WTC11 (cell line): Measurements from ENCODE around the gene ISG15.

Source experiments
- CREB1 ChIP-seq: sonication (generic); formaldehyde crosslinking; IDR thresholded peaks from 2 replicates; pipeline ENCODE4 v1.8.0; 2023; ENCODE audit warnings: mild to moderate bottlenecking, missing genetic modification reagents
- TF ChIP-seq, protein P1 (sequence below): fragments of 200-600 bp; IDR thresholded peaks from 2 replicates; pipeline ENCODE4 v1.8.0; 2022; ENCODE audit warnings: antibody characterized with exemption

- no peak for TF ChIP-seq CREB1
- TF ChIP-seq, protein P1, sequence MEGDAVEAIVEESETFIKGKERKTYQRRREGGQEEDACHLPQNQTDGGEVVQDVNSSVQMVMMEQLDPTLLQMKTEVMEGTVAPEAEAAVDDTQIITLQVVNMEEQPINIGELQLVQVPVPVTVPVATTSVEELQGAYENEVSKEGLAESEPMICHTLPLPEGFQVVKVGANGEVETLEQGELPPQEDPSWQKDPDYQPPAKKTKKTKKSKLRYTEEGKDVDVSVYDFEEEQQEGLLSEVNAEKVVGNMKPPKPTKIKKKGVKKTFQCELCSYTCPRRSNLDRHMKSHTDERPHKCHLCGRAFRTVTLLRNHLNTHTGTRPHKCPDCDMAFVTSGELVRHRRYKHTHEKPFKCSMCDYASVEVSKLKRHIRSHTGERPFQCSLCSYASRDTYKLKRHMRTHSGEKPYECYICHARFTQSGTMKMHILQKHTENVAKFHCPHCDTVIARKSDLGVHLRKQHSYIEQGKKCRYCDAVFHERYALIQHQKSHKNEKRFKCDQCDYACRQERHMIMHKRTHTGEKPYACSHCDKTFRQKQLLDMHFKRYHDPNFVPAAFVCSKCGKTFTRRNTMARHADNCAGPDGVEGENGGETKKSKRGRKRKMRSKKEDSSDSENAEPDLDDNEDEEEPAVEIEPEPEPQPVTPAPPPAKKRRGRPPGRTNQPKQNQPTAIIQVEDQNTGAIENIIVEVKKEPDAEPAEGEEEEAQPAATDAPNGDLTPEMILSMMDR: no peak
Observed at GRCh38 chr1:1035291-1035943, 22.1 kb downstream of the ISG15 start.
